ENCODE results near the gene ARHGEF28.

The ARHGEF28 gene

GRCh38 chr5:73897893-73898292, 271.9 kb downstream of the ARHGEF28 start:
- Histone ChIP-seq H3K27me3 (ENCODE audit: control insufficient read depth, insufficient read depth, low read length) (no peaks in the 10 kb centered on the region), H3K4me3 (ENCODE audit: low read length) (no peak overlapping the region), H3K9ac (ENCODE audit: low read length) (no peak overlapping the region), H3K4me1 (ENCODE audit: control insufficient read depth, insufficient read depth, low read length) (no peaks in the 10 kb centered on the region), H3K36me3 (ENCODE audit: control insufficient read depth, insufficient read depth, low read length) (peaks cover 3% of the 10 kb centered on the region), H3K9me3 (ENCODE audit: control insufficient read depth, low read length) (no peaks in the 10 kb centered on the region)

GRCh38 chr5:73899055-73899454, 273.1 kb downstream of the ARHGEF28 start:
- H3K27me3 ChIP-seq (ENCODE audit: control insufficient read depth, insufficient read depth, low read length), result no peaks in the 10 kb centered on the region
- no peak overlapping the region for H3K9ac ChIP-seq (ENCODE audit: low read length)
- no peak overlapping the region for H3K4me3 ChIP-seq (ENCODE audit: low read length)
- peaks cover 3% of the 10 kb centered on the region for H3K36me3 ChIP-seq (ENCODE audit: control insufficient read depth, insufficient read depth, low read length)
- H3K9me3 ChIP-seq (ENCODE audit: control insufficient read depth, low read length), result no peaks in the 10 kb centered on the region
- H3K4me1 ChIP-seq (ENCODE audit: control insufficient read depth, insufficient read depth, low read length), result no peaks in the 10 kb centered on the region

- Histone ChIP-seq H3K4me3 (ENCODE audit: low read length) (no peak overlapping the region), H3K9me3 (ENCODE audit: control insufficient read depth, low read length) (no peaks in the 10 kb centered on the region), H3K36me3 (ENCODE audit: control insufficient read depth, insufficient read depth, low read length) (peaks cover 3% of the 10 kb centered on the region), H3K4me1 (ENCODE audit: control insufficient read depth, insufficient read depth, low read length) (no peaks in the 10 kb centered on the region), H3K9ac (ENCODE audit: low read length) (no peak overlapping the region), H3K27me3 (ENCODE audit: control insufficient read depth, insufficient read depth, low read length) (no peaks in the 10 kb centered on the region)
These were observed 273.9 kb downstream of the ARHGEF28 start for GRCh38 chr5:73899916-73900315.

- Histone ChIP-seq H3K27me3 (ENCODE audit: control insufficient read depth, insufficient read depth, low read length) (no peaks in the 10 kb centered on the region), H3K4me1 (ENCODE audit: control insufficient read depth, insufficient read depth, low read length) (no peaks in the 10 kb centered on the region), H3K4me3 (ENCODE audit: low read length) (no peak overlapping the region), H3K9ac (ENCODE audit: low read length) (no peak overlapping the region), H3K36me3 (ENCODE audit: control insufficient read depth, insufficient read depth, low read length) (peaks cover 3% of the 10 kb centered on the region), H3K9me3 (ENCODE audit: control insufficient read depth, low read length) (no peaks in the 10 kb centered on the region)
These were observed 274.6 kb downstream of the ARHGEF28 start for GRCh38 chr5:73900566-73900965.

DNA sequence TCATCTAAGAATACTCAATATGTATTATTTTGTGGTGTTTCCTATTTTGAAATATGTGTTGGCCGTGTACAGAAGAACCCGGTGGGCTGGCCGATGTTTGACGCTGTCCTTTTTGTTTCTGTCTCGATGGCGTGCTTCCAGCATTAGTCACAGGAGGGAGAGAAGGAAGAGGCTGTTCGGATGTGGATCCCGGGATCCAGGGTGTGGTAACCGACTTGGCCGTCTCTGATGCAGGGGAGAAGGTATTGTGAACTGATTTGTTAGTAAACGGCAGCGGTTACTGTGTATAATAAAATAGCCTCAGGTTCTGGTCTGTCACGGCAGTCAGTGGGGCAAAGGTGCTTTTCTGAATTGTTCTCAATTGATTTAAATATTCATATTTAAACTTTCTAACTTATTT, 275.0 kb downstream of the ARHGEF28 start:
- H3K36me3 ChIP-seq (ENCODE audit: control insufficient read depth, insufficient read depth, low read length), result peaks cover 3% of the 10 kb centered on the region
- no peaks in the 10 kb centered on the region for H3K4me1 ChIP-seq (ENCODE audit: control insufficient read depth, insufficient read depth, low read length)
- H3K9me3 ChIP-seq (ENCODE audit: control insufficient read depth, low read length), result no peaks in the 10 kb centered on the region
- no peak overlapping the region for H3K4me3 ChIP-seq (ENCODE audit: low read length)
- no peak overlapping the region for H3K9ac ChIP-seq (ENCODE audit: low read length)
- no peaks in the 10 kb centered on the region for H3K27me3 ChIP-seq (ENCODE audit: control insufficient read depth, insufficient read depth, low read length)

DNA sequence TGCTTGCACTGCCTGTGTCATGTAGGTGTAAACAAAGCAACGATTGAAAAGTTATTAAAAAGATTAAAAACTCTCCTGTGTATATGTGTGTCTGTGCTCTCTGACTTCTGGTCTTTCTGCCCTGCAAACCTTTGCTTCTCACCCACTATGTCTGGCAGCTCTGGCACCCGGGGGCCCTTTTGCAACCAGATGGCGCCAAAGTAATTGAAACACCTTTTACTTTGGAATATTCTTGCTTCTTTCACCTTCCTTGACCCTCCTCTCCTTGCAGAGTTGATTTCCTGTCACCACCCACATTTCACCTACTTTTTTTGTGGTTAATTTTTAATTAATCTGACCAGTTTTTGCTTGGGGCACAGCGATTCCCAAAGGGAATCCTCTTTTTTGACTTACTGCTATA, 275.5 kb downstream of the ARHGEF28 start:
- peaks cover 3% of the 10 kb centered on the region for H3K36me3 ChIP-seq (ENCODE audit: control insufficient read depth, insufficient read depth, low read length)

DNA sequence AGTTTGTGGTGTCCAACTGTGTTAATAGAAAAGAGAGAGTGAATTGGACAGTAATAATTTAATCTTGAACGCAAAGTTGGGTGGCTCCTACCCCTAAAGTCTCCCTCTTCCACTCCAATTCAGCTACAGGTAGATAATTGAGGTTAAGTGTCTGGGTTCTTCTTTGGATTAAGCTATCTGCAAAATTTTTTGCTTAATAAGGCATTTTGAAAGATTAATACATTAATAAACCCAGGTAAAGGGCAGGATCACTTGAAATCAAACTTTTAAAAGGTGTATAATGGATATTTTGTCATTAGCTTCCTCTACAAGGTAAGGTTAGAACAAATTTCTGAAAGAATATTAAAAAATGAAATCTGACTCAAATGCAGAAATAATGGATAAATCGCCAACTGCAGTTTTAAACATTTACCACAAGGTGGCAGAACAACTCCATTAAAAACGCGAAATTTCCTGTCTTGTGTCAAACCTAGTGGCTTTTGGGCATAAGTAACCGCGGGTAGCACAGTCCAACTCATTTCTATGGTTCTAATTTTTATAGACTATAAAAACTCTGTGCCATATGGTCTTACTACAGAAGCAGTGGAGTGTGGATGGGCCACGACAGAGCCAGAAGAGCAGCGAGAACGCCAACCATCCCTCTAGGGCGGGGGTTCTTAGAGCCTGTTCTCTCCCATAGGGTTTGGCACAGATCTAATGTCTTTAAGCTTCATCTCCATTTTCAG, 276.5 kb downstream of the ARHGEF28 start:
- H3K27me3 ChIP-seq (ENCODE audit: control insufficient read depth, insufficient read depth, low read length), result no peaks in the 10 kb centered on the region
- H3K36me3 ChIP-seq (ENCODE audit: control insufficient read depth, insufficient read depth, low read length), result peaks cover 3% of the 10 kb centered on the region
- H3K9me3 ChIP-seq (ENCODE audit: control insufficient read depth, low read length), result no peaks in the 10 kb centered on the region
- no peak overlapping the region for H3K9ac ChIP-seq (ENCODE audit: low read length)
- H3K4me1 ChIP-seq (ENCODE audit: control insufficient read depth, insufficient read depth, low read length), result no peaks in the 10 kb centered on the region
- H3K4me3 ChIP-seq (ENCODE audit: low read length), result no peak overlapping the region

More for the DNA sequence above, 275.5 kb downstream of the ARHGEF28 start:
- Histone ChIP-seq H3K4me1 (ENCODE audit: control insufficient read depth, insufficient read depth, low read length) (no peaks in the 10 kb centered on the region), H3K4me3 (ENCODE audit: low read length) (no peak overlapping the region), H3K9ac (ENCODE audit: low read length) (peak overlapping the region; percentile 10), H3K9me3 (ENCODE audit: control insufficient read depth, low read length) (no peaks in the 10 kb centered on the region), H3K27me3 (ENCODE audit: control insufficient read depth, insufficient read depth, low read length) (no peaks in the 10 kb centered on the region)

DNA sequence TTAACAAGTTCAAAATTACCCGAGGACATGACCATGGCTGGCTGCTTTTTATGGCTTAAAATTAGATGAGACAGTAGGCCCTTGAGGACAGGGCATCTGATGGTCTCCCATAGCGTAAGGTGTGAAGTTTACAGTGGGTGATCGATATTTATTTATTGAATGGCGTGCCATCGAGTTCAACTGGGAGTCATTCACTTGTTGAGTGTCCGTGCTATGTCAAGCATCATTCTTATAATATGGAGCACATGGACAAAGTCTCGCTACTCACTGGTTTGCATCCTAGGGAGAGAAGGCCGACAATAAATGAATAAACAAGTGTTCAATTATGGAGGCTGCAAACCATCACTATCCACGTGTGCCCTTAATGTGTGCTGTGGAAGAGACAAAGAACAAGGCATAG, 277.2 kb downstream of the ARHGEF28 start:
- no peak overlapping the region for H3K9ac ChIP-seq (ENCODE audit: low read length)
- H3K9me3 ChIP-seq (ENCODE audit: control insufficient read depth, low read length), result no peaks in the 10 kb centered on the region
- H3K4me3 ChIP-seq (ENCODE audit: low read length), result no peak overlapping the region
- H3K27me3 ChIP-seq (ENCODE audit: control insufficient read depth, insufficient read depth, low read length), result no peaks in the 10 kb centered on the region
- H3K36me3 ChIP-seq (ENCODE audit: control insufficient read depth, insufficient read depth, low read length), result peaks cover 3% of the 10 kb centered on the region
- no peaks in the 10 kb centered on the region for H3K4me1 ChIP-seq (ENCODE audit: control insufficient read depth, insufficient read depth, low read length)

DNA sequence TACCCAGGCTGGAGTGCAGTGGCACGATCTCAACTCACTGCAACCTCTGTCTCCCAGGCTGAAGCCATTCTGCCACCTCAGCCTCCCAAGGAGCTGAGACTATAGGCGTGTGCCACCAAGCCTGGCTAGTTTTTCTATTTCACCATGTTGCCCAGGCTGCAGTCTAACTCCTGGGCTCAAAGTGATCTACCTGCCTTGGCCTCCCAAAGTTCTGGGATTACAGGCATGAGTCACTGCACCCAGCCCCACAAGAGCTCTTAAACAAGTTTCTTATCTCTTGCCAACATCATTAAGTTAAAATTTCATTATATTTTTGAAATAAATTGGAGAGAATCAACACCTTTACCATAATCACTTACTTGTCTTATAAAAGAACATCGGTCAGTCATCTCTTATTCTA, 280.3 kb downstream of the ARHGEF28 start:
- Histone ChIP-seq H3K36me3 (ENCODE audit: control insufficient read depth, insufficient read depth, low read length) (no peaks in the 10 kb centered on the region), H3K9me3 (ENCODE audit: control insufficient read depth, low read length) (no peaks in the 10 kb centered on the region), H3K4me1 (ENCODE audit: control insufficient read depth, insufficient read depth, low read length) (no peaks in the 10 kb centered on the region), H3K4me3 (ENCODE audit: low read length) (no peak overlapping the region), H3K27me3 (ENCODE audit: control insufficient read depth, insufficient read depth, low read length) (no peaks in the 10 kb centered on the region), H3K9ac (ENCODE audit: low read length) (no peak overlapping the region)

- Histone ChIP-seq H3K36me3 (ENCODE audit: control insufficient read depth, insufficient read depth, low read length) (no peaks in the 10 kb centered on the region), H3K9ac (ENCODE audit: low read length) (no peak overlapping the region), H3K27me3 (ENCODE audit: control insufficient read depth, insufficient read depth, low read length) (no peaks in the 10 kb centered on the region), H3K4me1 (ENCODE audit: control insufficient read depth, insufficient read depth, low read length) (no peaks in the 10 kb centered on the region), H3K4me3 (ENCODE audit: low read length) (no peak overlapping the region), H3K9me3 (ENCODE audit: control insufficient read depth, low read length) (no peaks in the 10 kb centered on the region)
These were observed 281.2 kb downstream of the ARHGEF28 start for GRCh38 chr5:73907164-73907563.

DNA sequence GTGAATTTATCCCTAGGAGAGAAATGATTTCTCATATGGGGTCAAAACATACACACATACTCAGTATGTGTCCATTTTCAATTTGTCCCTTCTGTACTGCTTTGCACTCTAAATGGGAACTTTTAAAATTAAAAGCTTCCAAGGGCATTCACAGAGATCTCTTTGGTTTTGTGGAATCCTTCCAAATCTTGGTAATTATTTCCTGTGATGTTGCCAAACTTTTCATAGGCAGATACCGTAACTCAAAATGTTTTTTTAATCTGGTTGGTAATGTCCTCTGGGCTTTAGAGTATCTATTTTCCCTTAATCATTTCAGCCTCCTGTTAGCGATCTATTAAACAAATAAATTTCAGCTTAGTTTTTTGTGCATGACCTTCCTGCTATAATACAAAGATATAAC, 282.4 kb downstream of the ARHGEF28 start:
- Histone ChIP-seq H3K4me1 (ENCODE audit: control insufficient read depth, insufficient read depth, low read length) (no peaks in the 10 kb centered on the region), H3K36me3 (ENCODE audit: control insufficient read depth, insufficient read depth, low read length) (no peaks in the 10 kb centered on the region), H3K9me3 (ENCODE audit: control insufficient read depth, low read length) (no peaks in the 10 kb centered on the region), H3K4me3 (ENCODE audit: low read length) (no peak overlapping the region), H3K9ac (ENCODE audit: low read length) (no peak overlapping the region), H3K27me3 (ENCODE audit: control insufficient read depth, insufficient read depth, low read length) (no peaks in the 10 kb centered on the region)

- Histone ChIP-seq H3K4me3 (ENCODE audit: low read length) (no peak overlapping the region), H3K9ac (ENCODE audit: low read length) (no peak overlapping the region), H3K4me1 (ENCODE audit: control insufficient read depth, insufficient read depth, low read length) (no peaks in the 10 kb centered on the region), H3K36me3 (ENCODE audit: control insufficient read depth, insufficient read depth, low read length) (no peaks in the 10 kb centered on the region), H3K27me3 (ENCODE audit: control insufficient read depth, insufficient read depth, low read length) (no peaks in the 10 kb centered on the region), H3K9me3 (ENCODE audit: control insufficient read depth, low read length) (no peaks in the 10 kb centered on the region)
These were observed 282.9 kb downstream of the ARHGEF28 start for GRCh38 chr5:73908846-73909245.

GRCh38 chr5:73909474-73909873, 283.5 kb downstream of the ARHGEF28 start:
- H3K4me1 ChIP-seq (ENCODE audit: control insufficient read depth, insufficient read depth, low read length), result no peaks in the 10 kb centered on the region
- H3K9ac ChIP-seq (ENCODE audit: low read length), result no peak overlapping the region
- H3K27me3 ChIP-seq (ENCODE audit: control insufficient read depth, insufficient read depth, low read length), result no peaks in the 10 kb centered on the region
- H3K9me3 ChIP-seq (ENCODE audit: control insufficient read depth, low read length), result no peaks in the 10 kb centered on the region
- H3K4me3 ChIP-seq (ENCODE audit: low read length), result no peak overlapping the region
- H3K36me3 ChIP-seq (ENCODE audit: control insufficient read depth, insufficient read depth, low read length), result no peaks in the 10 kb centered on the region
